ACHN (cell line): Measurements from ENCODE around the gene MEIS1.

ENCODE experiments used
- DNase-seq: peaks from one replicate; pipeline ENCODE4 v3.0.0-alpha.2; 2015
- in situ Hi-C: cut with HindIII; loops from 2 replicates; pipeline ENCODE4 v1.10.0; 2017; ENCODE audit warnings: low sequenced_read_pairs, low pct_ligation_motif_present, low pct_unique_long_range_greater_than_20kb

The MEIS1 gene

DNA sequence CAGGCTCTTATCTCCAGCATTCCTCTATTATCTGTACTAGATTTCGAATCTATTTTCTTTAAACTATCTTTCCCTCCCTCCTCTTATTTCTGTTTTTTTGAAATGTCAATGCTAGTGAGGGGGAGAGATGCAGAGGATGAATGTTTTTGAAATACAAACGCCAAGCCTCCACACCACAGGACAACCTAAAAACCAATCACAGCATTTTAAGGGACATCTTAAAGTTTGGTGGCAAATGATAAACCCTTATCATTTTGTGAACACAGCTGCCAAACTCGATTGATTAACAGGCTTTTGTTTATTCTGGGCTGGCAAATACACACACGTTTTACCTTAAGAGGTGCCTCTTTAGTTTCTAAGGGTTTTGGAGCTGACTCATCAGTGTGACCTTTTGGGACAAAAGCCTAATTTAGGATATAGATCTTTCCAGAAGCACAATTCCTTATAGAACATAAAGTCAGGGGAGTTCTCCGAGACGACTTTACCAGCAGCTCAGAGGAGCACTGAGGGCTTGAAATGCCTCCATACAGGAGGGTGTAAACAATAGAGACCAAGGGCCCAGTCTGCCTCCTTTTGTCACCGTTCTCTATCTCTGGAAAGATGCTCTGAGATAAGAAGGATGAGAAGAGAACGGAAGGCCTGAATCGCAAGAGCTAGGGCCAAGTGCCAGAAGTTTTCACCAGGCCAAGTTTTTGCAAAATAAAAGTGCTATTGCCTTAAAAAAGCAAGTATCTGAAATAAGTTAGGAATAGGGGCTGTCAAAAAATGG is 4.2 kb upstream of the MEIS1 start:
- in situ Hi-C loops, result no loop called here
- DNase-seq, result no peak

DNA sequence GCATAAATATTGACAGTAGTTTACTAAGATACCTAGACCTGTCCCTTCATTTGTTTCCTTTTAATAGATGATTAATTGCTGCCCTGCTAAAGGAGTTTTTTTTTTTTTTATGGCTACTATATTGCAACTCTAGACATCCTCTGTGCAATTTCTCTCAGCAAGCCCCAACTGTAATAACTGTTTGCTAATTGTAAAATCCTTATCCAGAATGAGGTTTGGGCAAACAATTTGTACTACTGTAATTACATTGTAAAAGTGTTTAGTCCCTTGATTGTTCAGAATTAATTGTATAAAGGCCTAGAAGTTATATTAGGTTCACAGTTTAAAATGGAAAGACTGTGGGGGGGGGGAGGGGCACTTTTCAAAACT is 3.7 kb upstream of the MEIS1 start:
- in situ Hi-C loops, result no loop called here
- DNase-seq, result no peak

DNA sequence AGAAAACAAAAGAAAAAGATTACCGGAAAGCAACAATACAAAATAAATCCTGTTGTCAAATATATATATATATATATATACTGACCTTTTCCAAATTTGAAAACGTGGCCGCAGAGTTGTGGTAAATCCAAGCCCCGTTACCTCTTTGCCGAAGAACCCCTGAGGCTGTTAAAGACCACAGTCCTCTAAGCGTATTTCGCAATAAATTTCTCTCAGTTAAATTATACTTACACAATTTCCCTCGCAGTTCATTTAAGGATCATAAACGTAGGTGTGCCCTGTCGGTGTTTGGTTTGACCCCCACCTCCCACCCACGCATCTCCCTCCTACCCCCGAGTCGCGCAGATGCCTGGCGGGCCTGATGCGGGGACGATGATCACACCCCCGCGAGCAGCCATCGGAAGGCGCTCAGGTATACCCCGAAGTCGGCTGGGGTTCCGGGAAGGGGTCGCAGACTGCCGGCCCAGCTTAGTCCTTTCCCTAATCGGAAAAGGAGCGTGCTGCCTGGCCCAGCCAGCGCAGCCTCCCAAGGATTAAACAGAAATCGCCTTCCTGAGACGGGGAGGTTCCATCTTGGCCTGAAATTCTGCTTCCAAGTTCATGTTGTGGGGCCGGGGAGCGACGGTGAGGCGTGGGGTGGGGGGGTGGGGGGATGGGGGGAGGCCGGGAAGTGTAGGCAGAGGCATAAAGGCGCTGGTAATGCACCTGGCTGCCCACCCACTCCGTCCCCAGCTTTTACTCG is 2.9 kb upstream of the MEIS1 start:
- in situ Hi-C loops, result no loop called here
- DNase-seq, result no peak

DNA sequence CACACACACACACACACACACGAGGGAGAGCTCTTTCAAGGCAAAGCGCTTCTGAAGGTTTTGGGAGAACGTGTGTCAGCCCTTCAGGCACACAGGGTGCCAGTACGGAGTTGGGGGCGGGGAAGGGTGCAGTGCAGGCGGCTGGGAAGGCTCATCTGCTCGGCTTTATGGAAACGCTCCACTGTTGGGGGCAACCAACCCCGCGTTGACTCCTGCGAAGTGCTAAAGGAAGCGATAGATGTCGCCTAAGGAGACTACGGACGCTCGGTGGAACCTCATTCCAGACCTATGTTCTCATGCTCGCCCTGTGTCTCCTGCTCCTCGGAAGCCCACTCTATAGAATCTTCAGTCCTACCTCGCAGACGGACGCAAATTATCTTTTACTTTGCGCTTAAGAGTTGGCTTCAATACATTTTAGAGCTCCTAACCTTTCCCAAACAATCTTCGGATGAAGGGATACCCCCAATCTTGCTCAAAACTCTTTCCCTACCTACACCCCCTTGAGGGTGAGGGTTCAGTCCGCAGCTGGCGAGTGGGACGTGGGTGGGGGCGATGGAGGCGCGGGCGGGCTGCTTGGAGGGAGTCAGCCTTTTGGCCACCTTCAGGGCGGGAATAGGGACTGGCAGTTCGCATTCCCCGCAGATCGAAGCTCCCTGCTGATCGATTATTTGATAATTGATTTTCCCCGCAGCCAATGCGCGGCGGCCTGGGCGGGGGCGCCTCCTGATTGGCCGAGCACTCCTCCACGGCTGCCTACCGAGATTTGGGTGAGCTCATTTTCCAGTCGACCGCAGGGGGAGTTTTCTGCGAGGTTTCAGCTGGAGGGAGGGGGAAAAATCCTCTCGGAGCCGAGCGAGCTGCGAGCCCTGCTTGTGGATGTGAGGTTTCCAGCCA is 1.9 kb upstream of the MEIS1 start:
- in situ Hi-C loops, result no loop called here
- DNase-seq, result peak; percentile 88

DNA sequence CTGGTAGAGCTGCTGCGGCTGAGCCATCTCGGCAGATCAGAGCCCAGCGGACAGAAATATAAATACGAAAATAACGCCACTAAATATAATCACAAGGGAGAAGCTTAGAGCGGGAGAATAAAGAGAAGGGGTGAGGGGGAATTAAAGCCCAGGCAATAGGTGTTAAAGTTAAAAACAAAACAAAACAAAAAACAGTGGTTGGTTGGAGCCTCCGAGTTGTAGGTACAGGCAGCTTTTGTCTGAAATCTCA is 1.3 kb upstream of the MEIS1 start:
- in situ Hi-C loops, result no loop called here
- no peak for DNase-seq

DNA sequence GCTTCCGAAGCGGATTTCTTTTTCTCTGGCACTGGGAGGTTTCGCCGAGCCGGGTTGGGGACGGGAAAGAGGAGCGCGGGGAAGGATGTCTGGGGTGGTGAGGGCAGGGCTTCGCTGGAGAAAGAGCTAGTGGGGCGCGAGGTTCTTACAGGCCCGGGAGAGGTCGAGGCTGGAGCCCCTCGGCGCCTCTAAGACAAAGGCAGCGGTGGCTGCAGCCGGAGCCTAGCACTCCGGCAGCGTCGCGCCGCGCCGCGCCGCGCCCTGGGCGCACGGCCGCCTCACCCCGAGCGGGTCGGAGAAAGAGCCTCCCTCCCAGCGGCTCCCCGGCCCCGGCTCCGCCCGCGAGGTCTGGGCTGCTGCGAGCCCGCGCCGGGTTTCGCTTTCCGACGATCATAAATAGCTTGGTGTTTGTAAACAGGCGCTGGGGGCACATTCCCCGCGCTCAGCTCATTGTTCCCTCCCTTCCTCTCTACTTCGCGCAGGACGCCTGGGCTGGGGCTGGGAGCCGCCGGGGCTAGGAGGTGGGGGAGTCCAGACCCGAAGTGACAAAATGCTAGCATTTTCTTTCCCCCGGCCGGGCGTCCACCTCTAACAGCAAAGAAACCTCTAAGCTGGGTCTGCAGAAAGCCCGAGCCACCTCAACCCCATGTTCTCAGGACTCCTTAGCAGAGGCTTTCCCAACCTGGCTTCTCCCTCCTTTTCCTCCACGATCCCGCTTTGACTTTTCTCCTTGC is 813 bp upstream of the MEIS1 start:
- peak; percentile 41 for DNase-seq
- in situ Hi-C loops, result no loop called here

DNA sequence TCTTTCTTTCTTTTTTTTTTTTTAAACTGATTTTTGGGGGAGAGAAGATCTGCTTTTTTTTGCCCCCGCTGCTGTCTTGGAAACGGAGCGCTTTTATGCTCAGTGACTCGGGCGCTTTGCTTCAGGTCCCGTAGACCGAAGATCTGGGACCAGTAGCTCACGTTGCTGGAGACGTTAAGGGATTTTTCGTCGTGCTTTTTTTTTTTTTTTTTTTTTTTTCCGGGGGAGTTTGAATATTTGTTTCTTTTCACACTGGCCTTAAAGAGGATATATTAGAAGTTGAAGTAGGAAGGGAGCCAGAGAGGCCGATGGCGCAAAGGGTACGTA is 587 bp downstream of the MEIS1 start:
- in situ Hi-C loops, result no loop called here
- peak; percentile 2 for DNase-seq

DNA sequence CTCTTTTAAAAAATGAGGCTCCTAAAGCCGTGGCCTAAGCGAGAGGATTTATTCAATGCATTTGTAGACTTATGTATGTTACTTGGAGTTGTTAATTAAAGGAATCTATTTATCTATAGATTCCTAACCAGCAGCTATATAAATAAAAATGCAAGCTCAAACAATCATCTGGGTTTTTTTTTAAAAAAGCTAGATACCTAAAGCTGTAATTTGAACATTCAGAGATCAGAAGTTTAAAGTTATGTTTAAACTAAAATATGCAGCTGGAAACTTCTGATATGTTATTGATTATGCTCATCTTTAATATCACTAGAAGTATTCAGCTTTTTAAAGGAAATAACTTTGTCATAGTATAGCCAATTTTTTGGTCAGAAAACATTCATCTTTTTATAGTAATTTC is 1.0 kb downstream of the MEIS1 start:
- in situ Hi-C loops, result no loop called here
- DNase-seq, result no peak

DNA sequence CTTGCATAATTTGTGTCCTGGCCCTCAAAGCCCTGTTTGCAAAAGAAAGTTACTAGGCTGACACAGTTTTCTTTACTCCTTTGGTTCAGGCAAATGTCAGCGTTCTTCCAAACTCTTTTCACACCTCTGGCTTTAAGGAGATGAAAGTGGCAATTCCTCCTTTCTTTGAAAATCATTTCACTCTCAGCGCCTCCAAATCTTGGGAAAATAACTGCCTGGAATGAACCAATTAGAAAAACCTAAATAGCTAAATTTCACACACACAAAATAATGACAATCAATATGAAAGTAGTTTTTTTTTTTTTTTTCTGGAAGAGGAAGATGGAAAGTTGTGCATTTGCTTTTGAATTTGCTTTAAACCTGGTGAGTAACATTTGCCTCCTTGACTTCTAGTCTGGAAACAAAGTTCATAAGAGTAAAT is 1.7 kb downstream of the MEIS1 start:
- no peak for DNase-seq
- in situ Hi-C loops, result no loop called here

DNA sequence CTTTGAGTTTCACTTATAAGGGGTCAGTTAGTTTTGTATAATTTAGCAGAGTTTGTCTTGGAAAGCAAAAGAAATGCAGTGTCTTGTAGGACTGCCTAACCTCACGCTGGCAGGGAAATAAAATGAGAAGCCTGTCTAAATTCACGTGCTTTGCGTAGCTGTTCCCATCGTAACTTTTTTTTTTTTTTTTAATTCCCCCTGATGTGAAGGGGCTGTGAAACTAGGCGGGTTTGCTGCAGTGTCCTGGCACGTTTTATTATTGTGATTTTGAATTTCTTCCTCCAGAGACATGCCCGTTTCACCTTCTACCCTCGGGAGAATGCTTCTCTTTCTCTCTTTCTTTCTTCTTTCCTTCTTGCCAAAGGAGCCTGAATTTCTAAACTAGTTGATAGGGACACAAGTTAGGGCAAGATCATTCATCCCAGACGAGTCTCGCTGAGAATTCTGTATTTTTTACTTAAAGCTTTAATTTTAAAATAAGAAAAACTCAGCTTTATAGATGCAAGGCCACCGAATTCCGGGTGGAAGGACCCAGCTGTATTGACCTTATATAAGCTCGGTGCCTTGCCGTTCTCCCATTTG is 2.3 kb downstream of the MEIS1 start:
- DNase-seq, result no peak
- in situ Hi-C loops, result no loop called here

DNA sequence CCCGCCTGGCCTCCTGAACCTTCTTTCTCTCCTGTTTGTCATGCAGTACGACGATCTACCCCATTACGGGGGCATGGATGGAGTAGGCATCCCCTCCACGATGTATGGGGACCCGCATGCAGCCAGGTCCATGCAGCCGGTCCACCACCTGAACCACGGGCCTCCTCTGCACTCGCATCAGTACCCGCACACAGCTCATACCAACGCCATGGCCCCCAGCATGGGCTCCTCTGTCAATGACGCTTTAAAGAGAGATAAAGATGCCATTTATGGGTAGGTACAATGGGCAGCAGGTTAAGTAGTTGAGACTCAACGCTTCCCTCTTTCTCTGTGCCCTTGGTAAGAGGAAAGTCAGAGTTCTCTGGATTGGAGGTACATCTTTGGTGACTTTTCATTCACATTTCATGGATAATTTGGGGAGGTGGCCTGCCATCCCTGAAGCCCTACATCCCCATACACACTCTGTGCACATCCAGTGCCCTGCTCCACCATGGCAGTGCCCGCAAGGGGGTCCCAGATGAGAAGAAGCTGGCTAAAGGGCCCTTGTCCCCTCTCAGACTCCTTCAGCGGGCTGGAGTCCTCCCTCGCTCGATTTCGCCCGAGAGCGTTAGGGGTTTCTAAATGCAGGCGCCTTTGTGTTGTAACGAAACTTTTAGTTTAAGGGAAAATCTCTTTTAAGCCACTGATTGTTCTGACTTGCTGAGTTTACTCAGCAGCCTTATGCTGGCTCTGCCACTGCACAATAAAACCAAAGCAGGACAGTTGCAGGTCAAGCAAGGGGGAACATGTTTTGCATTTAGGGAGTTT is 3.0 kb downstream of the MEIS1 start:
- in situ Hi-C loops, result no loop called here
- no peak for DNase-seq

DNA sequence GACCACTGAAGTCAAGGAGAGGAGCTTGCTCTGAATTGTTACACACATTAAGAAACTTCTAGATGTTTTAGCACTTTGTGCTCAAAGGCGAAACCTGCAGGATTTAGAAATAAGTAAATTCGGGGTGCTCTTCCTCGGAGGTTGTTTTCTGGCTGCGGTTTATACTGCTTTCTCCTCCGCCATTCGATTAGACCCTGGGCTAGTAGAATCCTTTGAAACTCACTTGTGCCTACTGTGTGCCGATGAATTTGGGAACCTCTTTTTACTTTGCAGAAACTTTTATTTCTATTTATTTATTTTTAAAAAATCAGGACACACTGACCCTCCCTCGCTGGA is 3.5 kb downstream of the MEIS1 start:
- DNase-seq, result no peak
- in situ Hi-C loops, result no loop called here

DNA sequence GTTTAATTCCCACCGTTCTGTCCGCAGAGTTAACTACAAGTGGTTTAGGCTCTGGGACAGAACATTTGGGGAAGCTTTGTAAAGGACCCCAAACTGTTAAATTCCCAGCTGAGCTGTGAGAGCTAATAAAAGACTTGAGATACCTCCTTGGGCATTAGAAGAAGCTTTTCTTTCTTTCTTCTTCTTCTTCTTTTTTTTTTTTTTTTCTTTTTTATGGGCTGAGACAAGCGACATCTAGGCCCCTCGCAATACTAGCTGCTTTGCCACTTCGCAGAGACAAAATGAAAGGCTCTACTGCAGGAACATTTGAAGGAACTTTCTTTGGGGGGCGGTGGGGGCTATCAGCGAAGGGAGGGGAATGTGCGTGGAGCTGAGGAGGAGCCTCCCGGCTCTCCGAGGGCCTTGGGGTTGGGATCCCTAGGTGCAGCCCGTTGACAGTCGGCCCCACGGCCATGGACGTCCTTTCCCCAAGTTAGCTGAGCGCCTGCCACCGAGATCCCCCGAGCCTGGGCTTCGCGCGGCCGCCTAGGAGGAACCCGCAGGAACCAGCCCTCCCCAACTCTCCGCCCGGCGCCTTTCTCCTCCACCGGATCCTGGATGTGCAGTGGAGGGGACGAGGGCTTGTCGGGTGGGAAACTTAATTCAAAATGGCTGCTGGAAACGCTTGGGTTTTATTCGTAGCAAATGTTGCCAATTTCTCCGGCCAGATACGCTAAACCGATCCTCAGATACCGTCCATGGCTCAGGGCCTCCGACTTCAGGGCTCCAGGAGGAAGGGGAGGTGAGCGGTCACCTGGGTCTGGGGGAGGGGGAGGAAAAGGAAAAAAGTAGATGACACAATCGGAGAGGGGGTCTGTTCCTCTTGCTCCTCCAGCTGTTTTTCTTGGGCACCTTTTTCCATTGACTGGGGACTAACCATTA is 4.2 kb downstream of the MEIS1 start:
- in situ Hi-C loops, result no loop called here
- DNase-seq, result no peak

DNA sequence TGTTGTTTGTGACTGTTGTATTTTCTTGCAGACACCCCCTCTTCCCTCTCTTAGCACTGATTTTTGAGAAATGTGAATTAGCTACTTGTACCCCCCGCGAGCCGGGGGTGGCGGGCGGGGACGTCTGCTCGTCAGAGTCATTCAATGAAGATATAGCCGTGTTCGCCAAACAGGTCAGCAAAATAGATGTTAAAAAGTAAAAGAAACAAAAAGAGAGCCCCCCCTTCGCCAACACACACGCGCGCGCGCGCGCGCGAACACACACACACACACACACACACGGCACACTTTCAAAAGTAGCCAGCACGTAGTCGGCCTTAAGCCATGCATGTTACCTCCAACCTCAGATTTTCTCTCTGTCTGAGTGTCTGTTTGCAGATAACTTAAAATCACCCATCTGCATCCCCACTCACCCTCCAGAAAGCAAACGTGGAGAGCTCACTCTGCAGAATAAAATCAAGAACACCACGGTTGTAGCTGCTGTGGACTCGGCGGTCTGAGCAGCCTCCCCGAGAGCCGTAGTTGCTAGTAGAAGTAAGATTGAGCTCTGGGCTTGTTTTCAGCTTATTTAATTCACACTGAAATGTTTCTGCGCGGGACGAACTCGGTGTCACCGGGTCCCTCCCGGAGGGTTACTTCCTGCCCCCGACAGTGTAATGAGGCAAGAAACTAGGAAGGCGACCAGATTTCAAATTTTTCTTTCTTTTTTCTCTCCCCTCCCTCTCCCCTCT is 5.1 kb downstream of the MEIS1 start:
- in situ Hi-C loops, result no loop called here
- peak; percentile 25 for DNase-seq

DNA sequence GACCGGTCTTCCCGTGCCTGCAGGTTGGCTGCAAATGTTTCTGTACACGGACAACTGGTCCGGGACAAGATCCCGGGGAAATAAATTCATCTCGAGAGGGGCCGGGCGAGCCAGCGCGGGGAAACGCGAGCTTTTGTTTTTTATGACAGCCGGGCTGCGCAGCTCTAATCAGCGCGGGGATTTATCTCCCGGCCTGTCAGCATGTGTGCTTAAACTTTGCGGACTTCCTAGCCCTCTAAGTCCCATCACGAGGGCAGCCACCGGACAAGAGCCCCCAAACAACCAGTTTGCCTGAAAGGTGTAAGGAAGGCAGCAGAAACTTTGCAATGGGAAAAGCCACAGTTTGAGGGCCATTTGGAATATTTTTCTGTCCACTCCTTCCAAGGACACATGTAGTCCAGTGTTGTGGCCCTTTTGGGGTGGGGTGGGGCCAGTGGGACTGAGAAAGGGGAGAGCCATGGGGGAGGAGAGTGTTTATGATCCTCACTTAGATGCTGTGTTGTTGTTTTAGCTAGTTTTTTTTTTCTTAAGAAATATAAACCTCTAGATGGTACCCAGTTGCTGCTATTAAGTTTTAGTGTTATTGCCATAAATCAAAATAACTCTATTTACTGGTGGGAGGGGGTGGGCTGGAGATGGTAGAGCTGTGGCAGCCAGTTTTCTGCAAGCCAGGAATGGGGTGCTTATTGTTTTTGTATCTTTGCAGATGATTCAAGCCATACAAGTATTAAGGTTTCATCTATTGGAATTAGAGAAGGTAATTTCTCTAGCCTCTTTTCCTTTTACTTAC is 6.0 kb downstream of the MEIS1 start:
- in situ Hi-C loops, result no loop called here
- DNase-seq, result peak; percentile 25
